Stimulated activated CD4-positive, alpha-beta T cell treated with anti-CD3 and anti-CD28 coated beads, Interleukin-1b, Interleukin-23, amount 100 ng/mL, for 24 hours (primary cell): ENCODE measurements around the gene PNLIPRP3.
"Not testable (repeated sequence)": the region's sequence is repeated elsewhere in the genome, so short reads cannot be mapped to it uniquely, and the experiment has no call there.

ENCODE experiments used
- DNase-seq, 4 experiments: peaks; one replicate each; pipeline ENCODE4 v3.0.0-alpha.2; 2020; ENCODE audit warnings: low read depth in 4 of 4, low spot score in 1 of 4

The PNLIPRP3 gene

GRCh38 chr10:116427671-116428070 is at the start of gene PNLIPRP3:
Gene PNLIPRP3 (plus strand): TSS chr10:116427847. CDS start chr10:116428013, 166 bp downstream.
- no peak for DNase-seq

GRCh38 chr10:116382290-116382689 is 45.4 kb upstream of the PNLIPRP3 start:
- DNase-seq, result no peak

DNA sequence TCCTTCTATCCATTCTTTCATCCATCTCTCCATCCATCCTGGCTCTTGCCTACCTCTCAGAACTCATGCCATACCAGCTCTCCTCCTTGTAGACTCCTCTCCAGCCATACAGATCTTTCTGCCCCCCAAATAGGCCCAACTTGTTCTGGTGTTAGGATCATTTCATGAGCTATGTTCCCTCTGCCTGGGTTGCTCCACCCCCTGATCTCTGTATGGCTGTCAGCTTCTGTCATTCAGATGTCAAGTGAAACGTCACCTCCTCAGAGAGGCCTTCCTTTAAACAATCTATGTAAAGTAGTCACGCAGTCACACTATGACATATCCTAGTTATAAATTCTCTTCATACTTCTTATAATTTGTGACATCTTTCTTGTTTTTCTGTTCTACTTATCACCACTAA is 42.3 kb upstream of the PNLIPRP3 start:
- DNase-seq, result no peak

DNA sequence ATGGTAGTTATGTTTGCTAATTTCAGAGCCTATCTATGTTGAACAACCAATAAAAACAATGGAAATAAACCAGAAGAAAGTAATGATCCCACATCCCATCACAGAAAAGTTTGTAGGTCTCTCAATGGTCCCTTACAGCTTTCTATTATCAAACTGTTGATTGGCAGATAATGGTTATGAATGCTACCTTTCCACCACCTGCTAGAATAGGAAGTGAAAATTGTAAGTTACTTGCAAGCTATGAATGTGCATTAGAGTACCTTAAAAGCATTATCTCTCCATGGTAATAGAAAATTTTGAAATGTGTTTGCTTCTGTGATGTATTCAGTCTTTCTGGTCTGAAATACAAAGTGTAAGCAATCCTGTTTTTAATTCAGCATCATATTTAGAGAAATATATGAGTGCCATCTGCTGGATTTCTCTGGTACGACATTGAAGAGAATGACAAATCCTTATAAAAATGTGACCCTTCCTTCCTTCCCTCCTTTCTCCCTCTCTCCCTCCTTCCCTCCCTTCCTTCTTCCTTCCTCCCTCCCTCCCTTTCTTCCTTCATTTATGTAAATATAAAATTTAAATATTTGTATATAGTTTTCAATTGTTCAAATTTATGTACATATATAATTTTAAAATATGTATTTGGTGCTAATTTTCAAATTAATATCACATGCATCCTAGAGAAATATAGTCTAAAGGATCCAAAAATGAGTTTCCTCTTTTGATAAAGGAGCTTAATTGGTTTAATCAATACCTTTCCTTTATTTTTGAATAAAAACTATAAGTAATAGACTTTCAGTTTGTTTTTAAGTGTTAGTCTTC is 41.4 kb upstream of the PNLIPRP3 start:
- DNase-seq, result no peak

- DNase-seq, result not testable (repeated sequence)
Observed at GRCh38 chr10:116393246-116393831, 34.3 kb upstream of the PNLIPRP3 start.

- DNase-seq, result no peak
Observed at GRCh38 chr10:116395223-116395985, 32.2 kb upstream of the PNLIPRP3 start.

GRCh38 chr10:116398224-116398623 is 29.4 kb upstream of the PNLIPRP3 start:
- no peak for DNase-seq

DNA sequence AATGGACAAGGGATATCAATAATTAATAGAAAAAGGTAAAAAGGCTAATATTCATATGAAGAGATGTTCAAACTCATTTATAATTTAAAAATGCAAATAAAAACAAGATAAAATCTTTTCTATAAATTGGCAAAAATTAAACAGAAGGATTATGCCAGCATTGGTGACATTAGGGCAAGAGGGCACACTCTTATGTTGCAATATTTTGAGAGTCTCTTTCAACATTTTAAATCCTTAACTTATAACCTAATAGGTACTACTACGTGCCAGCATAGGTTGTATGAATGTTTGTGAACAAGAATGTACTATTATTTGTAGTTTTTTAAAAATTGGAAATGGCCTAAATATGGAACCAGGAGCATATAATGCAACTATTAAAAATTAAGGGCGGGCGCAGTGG is 24.8 kb upstream of the PNLIPRP3 start:
- DNase-seq, result no peak

DNA sequence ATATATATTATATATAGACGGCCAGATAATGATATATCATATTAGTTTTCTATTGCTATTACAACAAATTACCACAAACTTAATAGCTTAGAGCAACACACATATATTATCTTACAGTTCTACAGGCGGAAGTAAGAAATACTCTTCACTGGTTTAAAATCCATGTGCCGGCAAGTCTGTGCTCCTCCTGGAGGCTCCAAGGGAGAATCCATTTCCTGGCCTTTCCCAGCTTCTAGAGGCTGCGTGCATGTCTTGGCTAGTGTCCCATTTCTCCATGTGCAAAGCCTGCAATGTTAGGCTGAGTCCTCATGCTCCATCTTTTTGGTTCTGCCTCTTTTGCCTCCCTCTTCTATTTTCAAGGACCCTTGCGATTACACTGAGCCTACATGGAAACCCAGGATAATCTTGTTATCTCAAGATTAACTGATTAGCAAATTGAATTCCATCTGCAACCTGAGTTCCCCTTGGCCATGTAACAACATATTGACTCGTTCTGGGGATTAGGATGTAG is 23.9 kb upstream of the PNLIPRP3 start:
- DNase-seq, result no peak

DNA sequence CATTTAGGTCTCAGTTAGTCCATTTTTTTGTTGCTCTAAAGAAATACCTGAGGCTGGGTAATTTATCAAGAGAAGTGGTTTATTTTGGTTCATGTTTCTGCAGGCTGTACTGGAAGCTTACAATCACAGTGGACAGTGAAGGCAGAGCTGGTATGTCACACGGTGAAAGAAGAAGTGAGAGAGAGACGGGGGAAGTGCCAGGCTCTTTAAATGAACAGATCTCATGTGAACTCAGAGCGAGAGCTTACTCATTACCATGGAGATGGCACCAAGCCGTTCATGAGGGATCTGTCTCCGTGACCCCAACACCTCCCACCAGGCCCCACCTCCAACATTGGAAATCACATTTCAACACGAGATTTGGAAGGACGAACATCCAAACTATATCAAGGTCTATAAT is 18.9 kb upstream of the PNLIPRP3 start:
- no peak for DNase-seq

DNA sequence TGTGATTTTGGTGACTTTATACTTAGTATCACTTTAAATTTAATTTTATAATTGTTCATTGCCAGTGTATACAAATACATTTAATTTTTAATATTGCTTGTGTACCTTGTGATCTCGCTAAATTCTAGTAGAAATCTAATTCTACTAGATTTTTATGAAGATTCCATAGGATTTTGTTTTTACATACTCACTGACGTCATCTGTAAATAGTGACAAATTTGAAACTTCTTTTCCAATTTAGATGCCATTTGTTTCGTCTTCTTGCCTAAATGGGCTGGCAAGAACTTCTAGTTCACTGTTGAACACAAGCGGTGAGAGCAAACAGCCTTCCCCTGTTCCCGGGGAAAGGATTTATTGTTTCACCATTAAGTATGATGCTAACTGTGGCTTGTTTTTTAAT is 17.3 kb upstream of the PNLIPRP3 start:
- no peak for DNase-seq

- DNase-seq, result no peak
Observed at GRCh38 chr10:116417821-116418220, 9.8 kb upstream of the PNLIPRP3 start.

DNA sequence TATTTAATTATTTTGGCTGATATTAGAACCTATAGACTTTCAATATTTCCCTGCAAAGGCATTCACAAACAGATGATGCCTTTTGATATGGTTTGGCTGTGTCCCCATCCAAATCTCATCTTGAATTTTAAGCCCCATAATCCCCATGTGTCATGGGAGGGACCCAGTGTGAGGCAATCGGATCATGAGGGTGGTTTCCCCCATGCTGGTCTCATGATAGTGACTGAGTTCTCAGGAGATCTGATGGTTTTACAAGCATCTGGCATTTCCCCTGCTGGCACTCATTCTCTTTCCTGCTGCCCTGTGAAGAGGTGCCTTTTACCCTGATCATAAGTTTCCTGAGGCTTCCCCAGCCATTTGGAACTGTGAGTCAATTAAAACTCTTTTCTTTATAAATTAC is 9.3 kb upstream of the PNLIPRP3 start:
- DNase-seq, result no peak

GRCh38 chr10:116421815-116422214 is 5.8 kb upstream of the PNLIPRP3 start:
- no peak for DNase-seq

DNA sequence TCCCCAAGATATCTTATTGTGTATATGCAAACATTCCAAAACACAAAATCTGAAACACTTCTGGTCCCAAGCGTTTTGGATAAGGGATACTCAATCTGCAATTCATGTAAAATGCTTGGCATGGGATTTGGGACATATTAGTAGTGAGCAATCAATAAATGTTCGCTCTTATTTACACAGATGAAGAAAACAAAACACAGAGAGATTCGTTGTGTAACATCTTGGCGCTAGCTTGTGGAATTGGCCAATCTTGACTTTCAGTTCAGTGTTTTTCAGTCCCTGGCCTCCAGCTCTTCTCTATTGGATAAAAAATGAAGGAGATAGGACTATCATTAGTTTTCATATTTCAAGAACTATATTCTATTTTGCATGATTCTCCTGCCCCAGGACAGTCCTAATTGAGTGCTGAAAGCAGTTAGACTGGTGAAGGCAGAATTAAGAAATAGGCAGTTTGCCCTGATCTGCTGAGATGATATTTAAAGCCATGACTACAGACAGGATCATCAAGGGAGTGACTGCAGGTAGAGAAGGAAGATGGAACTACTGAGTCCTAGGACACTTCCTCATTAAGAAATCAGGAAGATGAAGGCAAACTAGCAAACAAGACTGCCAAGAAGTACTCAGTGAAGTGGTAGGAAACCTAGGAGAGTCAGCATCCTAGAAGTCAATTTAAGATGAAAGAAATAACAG is 1.8 kb downstream of the PNLIPRP3 start:
- no peak for DNase-seq

GRCh38 chr10:116430288-116430687 is 2.6 kb downstream of the PNLIPRP3 start:
- DNase-seq, result no peak

DNA sequence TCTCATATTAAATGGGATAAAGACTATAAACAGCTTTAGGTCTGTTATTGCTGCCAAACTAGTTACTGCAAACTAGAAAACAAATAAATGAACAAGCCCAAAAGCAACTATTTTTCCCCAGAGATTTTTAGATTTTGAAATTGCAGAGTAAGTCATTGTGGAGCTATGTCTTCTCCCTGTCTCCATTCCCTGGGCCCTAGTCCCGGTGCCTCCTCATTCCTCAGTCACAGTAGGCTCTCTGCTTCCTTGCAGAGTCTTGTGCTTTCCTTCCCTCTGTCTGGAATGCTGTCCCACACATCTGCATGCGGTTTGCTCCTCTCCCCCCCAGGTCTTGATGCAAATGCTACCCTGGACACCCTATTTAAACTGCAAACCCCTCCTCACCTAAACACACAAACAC is 4.0 kb downstream of the PNLIPRP3 start:
- DNase-seq, result no peak

DNA sequence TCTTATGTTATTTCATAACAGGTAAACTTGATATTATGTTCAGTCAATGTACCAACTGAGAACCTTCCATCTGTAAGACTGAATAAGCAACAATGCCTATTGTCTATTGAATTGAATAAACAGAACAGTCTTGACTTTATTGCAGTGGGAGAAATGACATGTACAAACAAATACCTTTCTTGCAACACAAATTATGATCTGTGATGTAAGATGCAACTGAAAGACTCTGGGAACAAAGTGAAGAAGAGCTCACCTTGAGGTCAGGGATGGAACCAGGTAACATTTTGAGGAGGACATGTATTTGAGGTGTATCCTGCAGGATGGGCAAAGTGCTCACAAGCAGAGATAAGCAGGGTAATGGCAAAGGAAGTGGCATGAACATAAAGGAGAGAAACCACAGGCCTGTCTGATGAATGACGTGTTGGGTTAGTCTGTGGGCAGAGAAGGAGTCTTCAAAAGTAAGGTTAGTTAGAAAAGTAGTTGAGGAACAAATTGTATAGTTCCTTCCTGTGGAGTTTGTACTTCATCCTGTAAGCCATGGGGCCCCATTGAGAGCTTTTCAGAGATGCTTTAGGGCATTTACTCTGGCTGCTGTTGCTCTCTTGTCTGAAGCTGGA is 9.5 kb downstream of the PNLIPRP3 start:
- DNase-seq, result no peak

- no peak for DNase-seq
Observed at GRCh38 chr10:116440330-116441030, 12.8 kb downstream of the PNLIPRP3 start.

DNA sequence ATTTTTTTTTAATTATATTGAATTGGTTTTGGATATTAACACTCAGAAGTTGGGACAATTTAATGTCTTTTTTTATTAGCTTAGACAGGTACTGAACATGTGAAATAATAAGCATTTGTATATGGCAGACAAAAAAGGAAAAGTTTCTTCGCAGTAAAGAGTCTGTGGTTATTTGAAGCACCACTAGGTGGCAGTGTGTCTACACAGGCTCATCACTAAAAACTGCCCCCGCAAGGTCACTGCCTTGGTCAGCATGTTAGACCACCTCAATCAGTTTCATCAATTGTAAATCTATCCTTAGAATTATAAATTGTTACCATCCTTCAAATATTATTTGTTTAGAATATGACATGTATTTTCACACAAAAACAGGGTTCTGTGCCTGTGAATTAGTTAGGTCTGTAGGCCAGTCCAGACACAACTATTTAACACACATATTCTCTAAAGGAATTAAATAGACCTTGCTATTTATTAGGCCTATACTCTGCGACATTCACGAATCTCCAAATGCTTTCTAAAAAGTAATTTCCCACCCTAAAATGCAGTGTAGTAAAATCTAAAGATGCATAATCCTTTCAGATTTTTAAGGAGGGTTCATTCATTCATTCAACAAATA is 17.0 kb downstream of the PNLIPRP3 start:
- DNase-seq, result no peak
